NB4 (cell line): ENCODE measurements around the gene FOXP1.

Experiments used
- CTCF ChIP-seq: IDR thresholded peaks from one replicate; pipeline ENCODE4 v1.5.1; 2012; ENCODE audit warnings: low read depth, low read length
- MAX ChIP-seq: IDR thresholded peaks from 2 replicates; pipeline ENCODE4 v1.6.1; 2011; ENCODE audit warnings: low read depth, low read length
- MYC ChIP-seq: IDR thresholded peaks from 2 replicates; pipeline ENCODE4 v1.6.1; 2011; ENCODE audit warnings: low read depth, low read length
- POLR2A ChIP-seq: IDR thresholded peaks from 2 replicates; pipeline ENCODE4 v1.6.1; 2011; ENCODE audit warnings: mild to moderate bottlenecking; ENCODE audit not compliant: insufficient read length; ENCODE audit errors: extremely low read depth

GRCh38 chr3:71051893-71052687, 531.4 kb downstream of the FOXP1 start:
- TF ChIP-seq CTCF (no peak), POLR2A (no peak), MAX (no peak), MYC (no peak)
